Astrocyte of the spinal cord (primary cell): ENCODE results near the gene ZNF497.
"Not testable (repeated sequence)": the region's sequence is repeated elsewhere in the genome, so short reads cannot be mapped to it uniquely, and the experiment has no call there.

Experiments
- DNase-seq: peaks from one replicate; pipeline ENCODE4 v3.0.0; 2011; ENCODE audit warnings: low read depth, low spot score
- H3K4me3 ChIP-seq: 2 replicates; pipeline ENCODE4 v1.5.1; 2011; ENCODE audit warnings: low read depth, mild to moderate bottlenecking, low read length, moderate library complexity
- in situ Hi-C: cut with HindIII; loops from 2 replicates; pipeline ENCODE4 v1.10.0; 2017; ENCODE audit warnings: low sequenced_read_pairs
- TF ChIP-seq, protein P1 (sequence below): IDR thresholded peaks from 2 replicates; pipeline ENCODE4 v1.5.1; 2012; ENCODE audit warnings: low read depth, mild to moderate bottlenecking, low read length, inconsistent platforms

The ZNF497 gene

DNA sequence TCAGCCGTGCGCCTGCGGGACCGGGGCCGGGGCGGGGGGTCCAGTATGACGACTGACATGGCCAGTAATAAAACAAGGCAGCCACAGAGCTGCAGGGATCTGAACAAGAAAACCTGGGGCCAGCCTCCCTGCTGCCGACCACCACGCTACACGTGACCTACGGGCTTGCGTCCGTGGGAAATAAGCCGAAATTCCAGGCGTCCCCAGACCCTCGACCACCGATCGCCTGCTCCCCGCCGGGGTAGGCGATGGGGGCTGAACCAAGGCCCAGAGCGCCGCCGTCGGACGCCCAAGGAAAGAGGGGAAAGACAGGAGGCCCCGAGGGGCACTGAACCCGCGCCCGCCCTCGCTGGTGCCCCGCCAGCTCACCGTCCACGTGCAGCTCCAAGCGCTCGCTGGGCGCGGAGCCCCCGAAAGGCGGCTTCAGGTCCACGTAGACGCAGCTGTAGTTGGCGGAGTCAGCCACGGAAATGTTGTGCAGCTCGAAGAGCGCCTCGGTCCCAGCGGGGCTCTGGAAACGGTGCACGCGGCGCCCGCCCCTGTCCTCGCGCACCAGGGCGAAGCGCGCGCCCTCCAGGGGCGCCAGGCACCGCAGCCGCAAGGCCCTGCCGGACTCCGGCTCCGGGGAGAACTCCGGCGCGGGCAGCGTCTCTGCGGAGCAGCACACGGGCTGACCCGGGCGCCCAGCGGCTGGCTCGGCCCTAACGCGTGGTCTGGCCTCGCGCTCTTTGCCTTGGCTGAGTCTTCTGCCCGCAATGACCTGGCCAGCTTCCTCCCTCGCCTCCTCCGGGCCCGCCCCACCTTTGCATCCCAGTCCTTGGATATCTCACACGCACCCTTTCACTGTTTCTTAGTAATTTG, 12.3 kb downstream of the ZNF497 start:
- TF ChIP-seq, protein P1, sequence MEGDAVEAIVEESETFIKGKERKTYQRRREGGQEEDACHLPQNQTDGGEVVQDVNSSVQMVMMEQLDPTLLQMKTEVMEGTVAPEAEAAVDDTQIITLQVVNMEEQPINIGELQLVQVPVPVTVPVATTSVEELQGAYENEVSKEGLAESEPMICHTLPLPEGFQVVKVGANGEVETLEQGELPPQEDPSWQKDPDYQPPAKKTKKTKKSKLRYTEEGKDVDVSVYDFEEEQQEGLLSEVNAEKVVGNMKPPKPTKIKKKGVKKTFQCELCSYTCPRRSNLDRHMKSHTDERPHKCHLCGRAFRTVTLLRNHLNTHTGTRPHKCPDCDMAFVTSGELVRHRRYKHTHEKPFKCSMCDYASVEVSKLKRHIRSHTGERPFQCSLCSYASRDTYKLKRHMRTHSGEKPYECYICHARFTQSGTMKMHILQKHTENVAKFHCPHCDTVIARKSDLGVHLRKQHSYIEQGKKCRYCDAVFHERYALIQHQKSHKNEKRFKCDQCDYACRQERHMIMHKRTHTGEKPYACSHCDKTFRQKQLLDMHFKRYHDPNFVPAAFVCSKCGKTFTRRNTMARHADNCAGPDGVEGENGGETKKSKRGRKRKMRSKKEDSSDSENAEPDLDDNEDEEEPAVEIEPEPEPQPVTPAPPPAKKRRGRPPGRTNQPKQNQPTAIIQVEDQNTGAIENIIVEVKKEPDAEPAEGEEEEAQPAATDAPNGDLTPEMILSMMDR = no peak
- in situ Hi-C loops = no loop called here
- no peak for DNase-seq
- H3K4me3 ChIP-seq = no peak overlapping the region

DNA sequence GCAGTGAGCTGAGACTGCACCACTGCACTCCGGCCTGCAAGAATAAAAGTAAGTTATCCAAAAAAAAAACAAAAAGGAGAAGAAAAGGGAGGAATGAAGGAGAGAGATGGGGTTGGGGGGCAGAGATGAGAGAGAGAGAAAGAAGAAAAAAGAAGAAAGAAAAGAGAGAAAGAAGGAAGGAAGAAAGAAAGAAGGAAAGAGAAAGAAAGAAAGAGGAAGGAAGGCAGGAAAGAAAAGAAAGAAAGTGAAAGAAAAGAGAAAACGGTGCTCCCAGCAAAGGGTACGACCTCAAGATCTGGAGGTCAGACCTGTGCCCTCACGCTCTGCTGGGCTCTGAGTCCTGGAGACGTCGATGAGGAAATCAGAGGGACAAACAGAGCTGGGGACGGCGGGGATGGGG, 13.0 kb downstream of the ZNF497 start:
- H3K4me3 ChIP-seq = no peak overlapping the region
- TF ChIP-seq, protein P1 = no peak

DNA sequence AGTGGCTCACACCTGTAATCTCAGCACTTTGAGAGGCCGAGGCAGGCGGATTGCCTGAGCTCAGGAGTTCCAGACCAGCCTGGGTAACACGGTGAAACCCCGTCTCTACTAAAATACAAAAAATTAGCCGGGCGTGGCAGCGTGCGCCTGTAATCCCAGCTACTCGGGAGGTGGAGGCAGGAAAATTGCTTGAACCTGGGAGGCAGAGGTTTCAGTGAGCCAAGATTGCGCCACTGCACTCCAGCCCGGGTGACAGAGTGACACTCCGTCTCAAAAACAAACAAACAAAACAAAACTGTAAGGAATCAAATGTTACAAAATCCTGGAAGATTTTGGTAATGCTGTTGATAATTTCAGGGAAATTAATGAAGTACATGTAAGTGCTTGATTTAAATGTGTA, 14.5 kb downstream of the ZNF497 start:
- DNase-seq, in situ Hi-C loops: not testable (repeated sequence)
- H3K4me3 ChIP-seq = peak overlapping the region; percentile 71

More for the DNA sequence above, 13.0 kb downstream of the ZNF497 start:
- in situ Hi-C loops = no loop called here
- no peak for DNase-seq

DNA sequence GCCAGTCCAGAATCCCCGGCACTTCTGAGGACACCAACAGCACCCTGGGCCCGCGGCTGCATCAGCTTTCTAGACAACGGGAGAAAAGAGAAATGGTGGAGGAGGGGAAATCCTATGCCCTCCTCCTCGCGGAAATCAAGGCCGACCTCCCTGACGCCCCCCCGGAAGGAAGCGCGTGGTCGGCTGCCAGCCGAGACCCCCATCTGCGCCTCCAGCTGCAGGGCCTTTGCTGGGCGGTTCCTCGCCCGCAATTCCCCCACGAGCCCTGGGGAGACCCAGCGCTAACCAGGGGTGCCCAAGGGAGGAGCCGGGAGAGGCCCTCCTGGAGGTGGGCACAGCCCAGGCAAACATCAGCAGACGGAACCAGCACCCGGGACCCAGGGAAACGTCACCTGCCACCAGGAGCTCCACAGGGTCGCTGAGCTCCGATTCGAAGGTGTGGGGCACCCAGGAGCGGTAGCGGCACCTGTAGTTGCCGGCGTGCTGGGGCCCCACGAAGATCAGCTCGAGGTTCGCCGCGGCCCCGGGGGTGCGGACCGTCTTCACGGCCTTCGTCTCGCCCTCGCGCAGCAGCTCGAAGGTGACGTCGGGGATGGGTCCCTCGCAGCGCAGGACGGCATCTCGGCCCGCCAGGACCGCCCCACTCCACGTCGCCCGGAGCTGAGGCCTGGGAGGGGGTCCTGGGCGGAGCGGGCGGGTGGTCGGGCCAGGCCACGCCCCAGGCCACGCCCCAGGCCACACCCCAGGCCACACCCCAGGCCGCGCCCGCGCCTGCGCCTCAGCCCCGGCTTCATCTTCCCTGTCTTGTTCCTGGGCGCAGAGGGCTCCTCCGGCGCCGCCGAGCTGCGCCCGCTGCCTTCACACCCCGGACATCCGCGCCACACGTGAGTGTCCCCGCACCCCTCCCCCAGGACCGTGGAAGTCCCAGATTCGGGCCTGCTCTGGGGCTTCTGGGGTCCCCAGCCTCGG, 15.3 kb downstream of the ZNF497 start:
- in situ Hi-C loops = no loop called here
- DNase-seq = peak; percentile 73
- TF ChIP-seq, protein P1 = no peak
- peak overlapping the region; percentile 71 for H3K4me3 ChIP-seq

DNA sequence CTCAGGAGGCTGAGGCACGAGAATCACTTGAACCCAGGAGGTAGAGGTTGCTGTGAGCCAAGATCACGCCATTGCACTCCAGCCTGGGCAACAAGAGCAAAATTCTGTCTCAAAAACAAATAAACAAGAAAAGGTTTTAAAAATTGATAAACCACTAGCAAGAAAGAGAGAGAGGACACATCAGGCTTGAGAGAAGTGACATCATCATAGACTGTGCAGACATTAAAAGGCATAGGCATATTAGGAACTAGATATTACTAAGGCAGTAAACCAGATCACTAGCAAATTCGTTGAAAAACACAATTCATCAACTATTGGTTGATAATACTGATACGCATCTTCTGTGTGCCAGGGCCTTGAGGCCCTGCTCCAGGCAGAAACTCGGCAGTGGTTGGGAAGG, 17.0 kb downstream of the ZNF497 start:
- H3K4me3 ChIP-seq = no peak overlapping the region
- TF ChIP-seq, protein P1 = no peak

DNA sequence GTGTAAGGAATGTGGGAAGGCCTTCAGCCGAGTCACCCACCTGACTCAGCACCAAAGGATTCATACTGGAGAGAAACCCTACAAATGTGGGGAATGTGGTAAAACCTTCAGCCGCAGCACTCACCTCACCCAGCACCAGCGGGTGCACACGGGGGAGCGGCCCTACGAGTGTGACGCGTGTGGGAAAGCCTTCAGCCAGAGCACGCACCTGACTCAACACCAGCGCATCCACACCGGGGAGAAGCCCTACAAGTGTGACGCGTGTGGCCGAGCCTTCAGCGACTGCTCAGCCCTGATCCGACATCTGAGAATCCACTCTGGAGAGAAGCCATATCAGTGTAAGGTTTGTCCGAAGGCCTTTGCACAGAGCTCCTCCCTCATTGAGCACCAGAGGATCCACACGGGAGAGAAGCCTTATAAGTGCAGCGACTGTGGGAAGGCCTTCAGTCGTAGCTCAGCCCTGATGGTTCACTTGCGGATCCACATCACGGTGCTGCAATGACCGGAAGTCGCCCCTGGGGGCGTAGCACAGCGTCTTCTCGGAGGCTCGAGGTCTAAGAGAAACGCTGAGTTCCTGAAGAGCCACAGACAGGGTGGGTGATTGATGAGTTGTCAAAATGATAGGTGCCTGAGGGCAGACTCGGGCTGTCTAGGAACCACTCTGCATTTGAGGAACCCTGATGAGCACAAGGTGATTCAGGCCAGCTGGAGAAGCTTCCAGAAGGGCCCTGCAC, 23.6 kb downstream of the ZNF497 start:
- H3K4me3 ChIP-seq = no peak overlapping the region
- DNase-seq = no peak
- in situ Hi-C loops = no loop called here
- TF ChIP-seq, protein P1 = no peak

More for the DNA sequence above, 17.0 kb downstream of the ZNF497 start:
- in situ Hi-C loops = no loop called here
- no peak for DNase-seq
